KMS-11 (cell line): ENCODE results near the gene MGAT3.
A peak's percentile ranks its signal among the peaks of the same experiment; 100 is the strongest.

Source experiments
- H2AFZ ChIP-seq: fragments of 200-600 bp; sonication (generic); 2 replicates; pipeline ENCODE4 v1.6.1; 2016; ENCODE audit warnings: antibody characterized with exemption, mixed run types, low read depth
- H3K27ac ChIP-seq: fragments of 200-600 bp; sonication (generic); 2 replicates; pipeline ENCODE4 v1.6.1; 2016; ENCODE audit warnings: mild to moderate bottlenecking, mixed run types
- H3K27me3 ChIP-seq: fragments of 200-600 bp; sonication (generic); 2 replicates; pipeline ENCODE4 v1.6.1; 2017; ENCODE audit warnings: mild to moderate bottlenecking, low read depth, mixed run types, moderate library complexity; ENCODE audit not compliant: insufficient read depth
- H3K36me3 ChIP-seq: fragments of 200-600 bp; sonication (generic); 2 replicates; pipeline ENCODE4 v1.6.1; 2017; ENCODE audit warnings: mild to moderate bottlenecking, mixed run types; ENCODE audit not compliant: insufficient read depth
- H3K4me1 ChIP-seq: fragments of 200-600 bp; sonication (generic); 2 replicates; pipeline ENCODE4 v1.6.1; 2016; ENCODE audit warnings: mild to moderate bottlenecking, low read depth, mixed run types; ENCODE audit not compliant: poor library complexity, severe bottlenecking
- H3K4me2 ChIP-seq: fragments of 200-600 bp; sonication (generic); 2 replicates; pipeline ENCODE4 v1.7.0; 2016; ENCODE audit warnings: mild to moderate bottlenecking, mixed run types
- H3K4me3 ChIP-seq: fragments of 200-600 bp; sonication (generic); IDR thresholded peaks from 2 replicates; pipeline ENCODE4 v1.6.1; 2017; ENCODE audit warnings: low read depth, low read length, mixed read lengths; ENCODE audit not compliant: insufficient read depth
- H3K79me2 ChIP-seq: fragments of 200-600 bp; sonication (generic); 2 replicates; pipeline ENCODE4 v1.6.1; 2016; ENCODE audit warnings: low read depth, mixed run types; ENCODE audit not compliant: insufficient read depth
- H3K9ac ChIP-seq: fragments of 200-600 bp; sonication (generic); 2 replicates; pipeline ENCODE4 v1.6.1; 2016; ENCODE audit warnings: mild to moderate bottlenecking, mixed run types
- H4K20me1 ChIP-seq: fragments of 200-600 bp; sonication (generic); 2 replicates; pipeline ENCODE4 v1.6.1; 2016; ENCODE audit warnings: mild to moderate bottlenecking, mixed run types; ENCODE audit not compliant: insufficient read depth
- TF ChIP-seq, protein P1 (sequence below): fragments of 200-600 bp; sonication (generic); conservative IDR thresholded peaks from 2 replicates; pipeline ENCODE4 v1.6.1; 2017; ENCODE audit warnings: low read depth, mild to moderate bottlenecking, antibody characterized with exemption, low read length, moderate library complexity, mixed read lengths

Gene MGAT3

DNA sequence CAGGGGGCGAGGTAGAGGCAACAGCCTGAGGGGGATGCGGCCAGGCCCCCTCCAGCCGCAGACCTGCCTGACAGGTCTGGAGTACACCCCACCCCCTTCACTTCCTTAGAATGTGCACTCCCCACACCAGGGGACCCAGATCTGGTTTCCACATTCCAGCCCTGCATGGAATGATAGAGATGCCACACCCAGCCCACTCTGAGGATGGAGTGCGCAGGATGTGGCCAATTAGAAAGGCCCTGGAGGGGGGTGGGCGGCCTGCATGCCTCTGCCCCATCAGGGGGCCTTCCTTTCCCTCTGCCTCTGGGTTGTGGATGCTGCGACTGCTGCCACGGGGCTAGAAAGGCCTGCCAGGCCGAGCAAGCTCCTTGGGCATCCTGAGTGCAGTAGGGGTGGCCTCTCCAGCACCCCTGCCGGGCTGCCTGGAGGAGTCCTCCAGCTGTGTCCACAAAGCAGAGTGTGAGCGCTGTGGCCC, 28.2 kb upstream of the MGAT3 start:
- H3K79me2 ChIP-seq, result 0 out of 2 replicates have a peak, but pooled peaks cover 13% of the 10 kb centered on the region
- no peaks in the 10 kb centered on the region for H3K36me3 ChIP-seq
- TF ChIP-seq, protein P1, sequence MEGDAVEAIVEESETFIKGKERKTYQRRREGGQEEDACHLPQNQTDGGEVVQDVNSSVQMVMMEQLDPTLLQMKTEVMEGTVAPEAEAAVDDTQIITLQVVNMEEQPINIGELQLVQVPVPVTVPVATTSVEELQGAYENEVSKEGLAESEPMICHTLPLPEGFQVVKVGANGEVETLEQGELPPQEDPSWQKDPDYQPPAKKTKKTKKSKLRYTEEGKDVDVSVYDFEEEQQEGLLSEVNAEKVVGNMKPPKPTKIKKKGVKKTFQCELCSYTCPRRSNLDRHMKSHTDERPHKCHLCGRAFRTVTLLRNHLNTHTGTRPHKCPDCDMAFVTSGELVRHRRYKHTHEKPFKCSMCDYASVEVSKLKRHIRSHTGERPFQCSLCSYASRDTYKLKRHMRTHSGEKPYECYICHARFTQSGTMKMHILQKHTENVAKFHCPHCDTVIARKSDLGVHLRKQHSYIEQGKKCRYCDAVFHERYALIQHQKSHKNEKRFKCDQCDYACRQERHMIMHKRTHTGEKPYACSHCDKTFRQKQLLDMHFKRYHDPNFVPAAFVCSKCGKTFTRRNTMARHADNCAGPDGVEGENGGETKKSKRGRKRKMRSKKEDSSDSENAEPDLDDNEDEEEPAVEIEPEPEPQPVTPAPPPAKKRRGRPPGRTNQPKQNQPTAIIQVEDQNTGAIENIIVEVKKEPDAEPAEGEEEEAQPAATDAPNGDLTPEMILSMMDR, result 0 out of 2 replicates have a peak, but pooled peaks have one; percentile 21
- H2AFZ ChIP-seq, result peak overlapping the region; percentile 16; the same call in 1 of the 2 replicates
- H3K4me2 ChIP-seq, result peak overlapping the region; percentile 83
- H4K20me1 ChIP-seq, result no peaks in the 10 kb centered on the region
- no peaks in the 10 kb centered on the region for H3K27me3 ChIP-seq
- peak overlapping the region; percentile 84 for H3K27ac ChIP-seq
- H3K9ac ChIP-seq, result peak overlapping the region; percentile 41; the same call in 1 of the 2 replicates
- no peak overlapping the region for H3K4me3 ChIP-seq
- peaks cover 77% of the 10 kb centered on the region for H3K4me1 ChIP-seq

DNA sequence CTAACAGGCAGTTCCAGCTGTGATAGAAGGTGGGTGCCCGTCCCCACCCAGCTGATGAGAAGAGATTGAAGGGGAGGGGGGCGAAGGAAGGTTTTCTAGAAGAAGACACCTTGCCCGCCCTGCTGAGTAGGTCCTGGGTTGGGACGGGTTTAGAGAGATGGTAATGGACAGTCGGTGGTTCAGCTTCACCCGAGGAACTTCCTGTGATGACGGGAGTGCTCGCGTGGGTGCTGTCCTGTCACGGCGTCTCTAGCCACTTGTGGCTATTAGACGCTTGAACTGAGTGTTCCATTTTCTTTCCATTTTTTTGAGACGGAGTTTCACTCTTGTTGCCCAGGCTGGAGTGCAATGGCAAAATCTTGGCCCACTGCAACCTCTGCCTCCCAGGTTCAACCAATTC, 27.6 kb upstream of the MGAT3 start:
- TF ChIP-seq, protein P1, result no peak
- H3K4me2 ChIP-seq, result peak overlapping the region; percentile 83
- no peaks in the 10 kb centered on the region for H3K36me3 ChIP-seq
- H3K4me3 ChIP-seq, result no peak overlapping the region
- H3K4me1 ChIP-seq, result peaks cover 82% of the 10 kb centered on the region
- H3K79me2 ChIP-seq, result 0 out of 2 replicates have a peak, but pooled peaks cover 13% of the 10 kb centered on the region
- peak overlapping the region; percentile 84 for H3K27ac ChIP-seq
- no peak overlapping the region for H2AFZ ChIP-seq
- H3K9ac ChIP-seq, result peak overlapping the region; percentile 41; the same call in 1 of the 2 replicates
- no peaks in the 10 kb centered on the region for H4K20me1 ChIP-seq
- H3K27me3 ChIP-seq, result no peaks in the 10 kb centered on the region

DNA sequence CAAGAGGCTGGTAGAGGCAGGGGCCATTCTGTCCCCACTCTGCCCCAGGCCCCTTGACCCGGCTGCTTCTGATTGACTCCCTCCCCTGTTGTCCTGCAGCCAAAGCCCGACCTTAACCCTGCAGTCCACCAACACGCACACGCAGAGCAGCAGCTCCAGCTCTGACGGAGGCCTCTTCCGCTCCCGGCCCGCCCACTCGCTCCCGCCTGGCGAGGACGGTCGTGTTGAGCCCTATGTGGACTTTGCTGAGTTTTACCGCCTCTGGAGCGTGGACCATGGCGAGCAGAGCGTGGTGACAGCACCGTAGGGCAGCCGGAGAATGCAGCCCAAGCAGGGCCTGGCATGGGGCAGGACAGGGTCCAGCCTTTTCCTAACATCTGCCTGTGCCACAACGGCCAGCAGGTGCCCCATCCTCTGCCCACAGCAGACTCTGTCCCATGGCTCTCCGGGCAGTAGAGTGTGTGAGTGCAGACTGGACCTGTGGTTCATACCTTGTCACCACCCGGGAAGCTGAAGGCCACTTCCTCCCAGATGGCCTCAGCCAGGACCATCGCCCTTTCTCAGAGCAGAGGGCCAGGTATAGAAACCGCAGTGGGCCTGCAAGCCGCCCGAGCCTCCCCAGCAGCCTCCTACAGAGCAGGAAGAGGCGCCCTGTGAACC, 26.8 kb upstream of the MGAT3 start:
- peak overlapping the region; percentile 83; the same call in 1 of the 2 replicates for H3K4me2 ChIP-seq
- peak overlapping the region; percentile 84 for H3K27ac ChIP-seq
- no peaks in the 10 kb centered on the region for H4K20me1 ChIP-seq
- H3K79me2 ChIP-seq, result 0 out of 2 replicates have a peak, but pooled peaks cover 13% of the 10 kb centered on the region
- no peak overlapping the region for H2AFZ ChIP-seq
- H3K4me1 ChIP-seq, result peaks cover 91% of the 10 kb centered on the region
- peak overlapping the region; percentile 9; the same call in 1 of the 2 replicates for H3K9ac ChIP-seq
- H3K27me3 ChIP-seq, result no peaks in the 10 kb centered on the region
- TF ChIP-seq, protein P1, result no peak
- no peaks in the 10 kb centered on the region for H3K36me3 ChIP-seq
- no peak overlapping the region for H3K4me3 ChIP-seq

DNA sequence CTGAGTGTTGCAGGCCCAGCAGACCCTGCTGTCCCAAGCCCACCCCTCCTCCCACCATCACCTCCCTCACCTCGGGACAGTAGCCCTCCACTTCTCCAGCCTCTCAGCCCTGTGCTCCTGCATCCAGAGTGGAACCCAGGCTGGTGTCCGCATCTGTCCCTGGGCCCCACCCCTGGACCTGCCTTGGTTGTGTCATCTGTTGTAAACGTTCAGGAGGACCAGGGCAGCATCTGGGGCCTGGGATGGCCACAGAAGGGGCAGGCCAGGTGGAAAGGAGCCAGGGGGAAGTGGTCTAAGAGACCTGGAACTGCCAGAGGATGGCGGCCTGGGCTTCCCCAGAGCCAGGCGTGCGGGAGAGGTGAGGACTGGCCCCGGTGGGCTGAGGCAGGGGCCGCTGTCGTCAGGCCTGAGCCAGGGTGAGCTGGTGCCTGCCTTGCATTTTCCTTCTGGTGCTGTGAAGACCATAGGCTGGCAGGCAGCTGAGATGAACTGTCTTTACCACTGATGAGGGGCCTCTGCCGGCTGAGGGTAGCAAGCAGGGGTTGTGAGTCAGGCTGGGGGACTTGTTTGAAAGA, 26.1 kb upstream of the MGAT3 start:
- Histone ChIP-seq H4K20me1 (no peaks in the 10 kb centered on the region), H3K27me3 (no peaks in the 10 kb centered on the region), H3K4me1 (peaks cover 97% of the 10 kb centered on the region), H3K9ac (peak overlapping the region; percentile 51; the same call in 1 of the 2 replicates), H2AFZ (no peak overlapping the region), H3K36me3 (no peaks in the 10 kb centered on the region), H3K4me3 (no peak overlapping the region), H3K79me2 (0 out of 2 replicates have a peak, but pooled peaks cover 13% of the 10 kb centered on the region), H3K4me2 (peak overlapping the region; percentile 83), H3K27ac (peak overlapping the region; percentile 84)
- TF ChIP-seq, protein P1, result no peak
